ENCODE data around the gene MARCHF10.

Gene MARCHF10

DNA sequence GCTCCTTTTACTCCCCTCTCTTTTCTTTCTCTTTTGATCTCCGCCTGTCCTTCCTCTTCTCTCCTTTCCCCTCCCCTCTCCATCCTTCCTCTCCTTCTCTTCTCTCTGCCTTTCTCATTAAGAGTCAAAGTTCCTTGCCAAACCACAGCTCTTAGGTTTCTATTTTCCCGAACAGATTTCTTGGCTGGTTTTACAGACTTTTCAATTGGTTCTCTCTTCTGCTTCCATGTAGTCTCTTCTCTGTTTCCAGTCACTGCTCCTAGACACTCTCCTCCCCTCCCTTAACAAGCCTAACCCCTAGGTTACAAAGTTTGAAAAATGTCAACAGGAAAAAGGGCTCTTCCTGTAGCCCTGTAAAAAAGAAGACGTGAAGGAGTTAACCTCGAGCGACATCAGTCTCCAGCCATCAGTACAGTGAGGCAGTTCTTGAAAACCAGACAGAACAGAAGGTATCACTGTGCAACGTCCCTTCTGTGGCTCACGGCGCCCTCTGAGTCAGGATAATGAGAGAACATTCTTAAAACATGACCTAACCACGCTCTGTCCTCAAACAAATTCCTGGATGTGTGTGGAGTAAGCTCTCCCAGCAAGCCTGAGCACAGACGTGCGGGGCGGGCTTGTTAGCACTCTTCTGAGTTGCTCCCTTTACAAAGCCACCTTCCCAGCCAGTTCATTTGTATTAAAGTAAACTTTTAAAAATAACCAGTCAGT, 11.6 kb upstream of the MARCHF10 start:
- peak; percentile 90 for DNase-seq (ENCODE audit: low read depth)
- peak overlapping the region; percentile 14 for H3K4me3 ChIP-seq (ENCODE audit: control insufficient read depth, low read depth, low read length)
- TF ChIP-seq, protein P1, sequence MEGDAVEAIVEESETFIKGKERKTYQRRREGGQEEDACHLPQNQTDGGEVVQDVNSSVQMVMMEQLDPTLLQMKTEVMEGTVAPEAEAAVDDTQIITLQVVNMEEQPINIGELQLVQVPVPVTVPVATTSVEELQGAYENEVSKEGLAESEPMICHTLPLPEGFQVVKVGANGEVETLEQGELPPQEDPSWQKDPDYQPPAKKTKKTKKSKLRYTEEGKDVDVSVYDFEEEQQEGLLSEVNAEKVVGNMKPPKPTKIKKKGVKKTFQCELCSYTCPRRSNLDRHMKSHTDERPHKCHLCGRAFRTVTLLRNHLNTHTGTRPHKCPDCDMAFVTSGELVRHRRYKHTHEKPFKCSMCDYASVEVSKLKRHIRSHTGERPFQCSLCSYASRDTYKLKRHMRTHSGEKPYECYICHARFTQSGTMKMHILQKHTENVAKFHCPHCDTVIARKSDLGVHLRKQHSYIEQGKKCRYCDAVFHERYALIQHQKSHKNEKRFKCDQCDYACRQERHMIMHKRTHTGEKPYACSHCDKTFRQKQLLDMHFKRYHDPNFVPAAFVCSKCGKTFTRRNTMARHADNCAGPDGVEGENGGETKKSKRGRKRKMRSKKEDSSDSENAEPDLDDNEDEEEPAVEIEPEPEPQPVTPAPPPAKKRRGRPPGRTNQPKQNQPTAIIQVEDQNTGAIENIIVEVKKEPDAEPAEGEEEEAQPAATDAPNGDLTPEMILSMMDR (IDR thresholded peaks at IDR 0.05; ENCODE audit: control insufficient read depth, insufficient read depth, low read depth, low read length, missing control alignments): no peak

DNA sequence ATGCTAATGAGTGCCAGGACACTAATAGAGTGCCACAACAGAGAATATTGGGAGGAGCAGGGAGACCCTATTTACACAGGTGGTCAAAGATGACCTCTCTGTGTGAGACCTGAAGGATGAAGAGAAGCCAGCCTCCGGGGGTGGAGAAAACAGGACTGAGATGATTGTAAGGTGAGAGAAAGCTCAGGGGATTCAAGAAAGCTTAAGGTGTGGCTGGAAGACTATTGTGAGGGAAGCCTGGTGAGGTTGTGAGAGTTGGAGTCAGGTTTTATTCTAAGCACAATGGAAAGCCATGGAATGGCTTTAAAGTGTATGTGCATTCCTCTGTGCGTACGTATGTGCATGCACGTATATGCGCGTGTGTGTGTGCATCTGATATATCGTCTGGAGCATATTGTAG, 10.4 kb upstream of the MARCHF10 start:
- TF ChIP-seq, protein P1 (IDR thresholded peaks at IDR 0.05; ENCODE audit: control insufficient read depth, insufficient read depth, low read depth, low read length, missing control alignments): no peak
- no peak for DNase-seq (ENCODE audit: low read depth)
- H3K4me3 ChIP-seq (ENCODE audit: control insufficient read depth, low read depth, low read length): no peak overlapping the region

DNA sequence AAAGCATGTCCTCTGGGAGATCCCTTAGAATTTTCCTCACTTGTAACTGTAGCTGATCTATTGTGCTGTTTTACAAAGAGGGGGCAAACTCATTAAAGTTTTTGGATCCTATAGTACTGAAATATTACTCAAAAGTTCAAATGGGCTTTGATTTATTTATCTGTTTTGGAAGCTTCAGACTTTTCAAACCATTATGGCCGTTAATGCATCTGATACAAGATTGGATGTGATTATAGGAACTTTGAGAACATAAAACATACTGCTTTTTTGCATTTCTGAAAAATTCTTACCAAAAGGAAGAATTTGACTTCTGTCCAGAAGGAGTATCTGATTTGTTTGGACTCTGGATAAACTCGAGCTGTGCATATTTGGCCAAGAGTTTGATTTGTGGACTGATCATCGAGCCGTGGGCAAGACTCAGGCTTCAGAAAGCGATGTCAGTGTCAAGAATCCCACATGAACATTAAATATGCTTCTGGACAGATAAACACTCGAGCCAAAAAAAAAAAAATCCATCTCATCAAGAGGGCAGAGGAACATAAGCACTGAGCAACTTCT, 8.2 kb upstream of the MARCHF10 start:
- TF ChIP-seq, protein P1 (IDR thresholded peaks at IDR 0.05; ENCODE audit: control insufficient read depth, insufficient read depth, low read depth, low read length, missing control alignments): no peak

DNA sequence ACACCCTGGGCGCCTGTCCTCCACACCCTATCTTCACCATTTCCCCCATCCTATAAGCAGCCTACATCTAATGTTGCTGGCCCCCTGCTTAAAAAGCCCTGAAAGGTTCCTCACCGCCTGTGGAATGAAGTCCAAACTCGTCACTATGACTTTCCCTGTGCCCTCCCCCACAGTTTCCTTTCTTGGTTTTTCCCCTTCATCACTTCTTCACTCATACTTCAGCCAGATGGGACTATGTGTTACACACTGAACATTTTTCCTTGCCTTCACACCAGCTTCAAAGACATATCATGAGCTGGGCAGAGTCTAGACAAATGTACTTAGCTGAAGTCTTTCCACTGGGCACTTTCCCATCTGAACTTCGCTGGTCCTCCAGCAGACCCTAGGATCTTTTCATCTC, 1.5 kb upstream of the MARCHF10 start:
- H3K4me3 ChIP-seq (ENCODE audit: control insufficient read depth, low read depth, low read length): no peak overlapping the region
- no peak for DNase-seq (ENCODE audit: low read depth)
- TF ChIP-seq, protein P1 (IDR thresholded peaks at IDR 0.05; ENCODE audit: control insufficient read depth, insufficient read depth, low read depth, low read length, missing control alignments): no peak

More for the DNA sequence above, 8.2 kb upstream of the MARCHF10 start:
- no peak for DNase-seq (ENCODE audit: low read depth)
- H3K4me3 ChIP-seq (ENCODE audit: control insufficient read depth, low read depth, low read length): no peak overlapping the region

DNA sequence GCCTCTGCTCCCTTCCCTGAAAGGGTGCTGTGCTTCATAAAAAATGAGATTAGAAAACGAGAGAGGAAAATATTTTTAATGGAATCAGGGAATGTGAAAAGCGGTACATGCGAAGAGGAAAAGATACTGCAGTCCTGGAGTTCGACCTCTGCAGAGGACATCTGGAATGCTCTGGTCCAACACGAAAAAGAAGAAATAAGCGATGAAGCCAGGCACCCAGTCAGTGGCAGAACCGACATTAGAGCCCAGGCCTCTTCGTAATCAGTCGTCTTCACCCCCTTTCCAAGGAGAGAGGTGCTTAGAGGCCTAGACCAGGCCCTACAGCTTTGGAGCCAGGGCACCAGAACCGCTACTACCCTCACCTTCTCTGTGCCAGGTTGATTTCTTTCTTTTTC, 459 bp upstream of the MARCHF10 start:
- no peak overlapping the region for H3K4me3 ChIP-seq (ENCODE audit: control insufficient read depth, low read depth, low read length)
- TF ChIP-seq, protein P1 (IDR thresholded peaks at IDR 0.05; ENCODE audit: control insufficient read depth, insufficient read depth, low read depth, low read length, missing control alignments): no peak
- no peak for DNase-seq (ENCODE audit: low read depth)

DNA sequence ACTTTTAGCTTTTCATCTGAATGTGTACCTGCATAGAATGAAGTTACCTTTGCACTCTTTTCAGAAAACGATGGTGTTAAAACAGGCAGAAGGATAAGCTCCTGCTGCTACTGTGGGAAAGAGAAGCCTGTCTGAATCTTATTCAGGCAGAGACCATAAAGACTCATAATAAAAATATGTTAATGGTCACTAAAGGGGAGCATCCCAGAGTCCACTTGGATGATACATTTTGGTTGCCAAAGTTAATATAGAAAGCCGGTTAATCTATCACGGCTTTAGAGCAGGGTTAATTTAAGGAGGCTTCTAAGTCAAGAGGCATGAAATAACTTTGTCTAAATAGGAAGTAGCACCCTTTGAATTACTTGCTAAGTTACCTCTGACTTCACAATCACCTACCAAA, 2.9 kb downstream of the MARCHF10 start:
- TF ChIP-seq, protein P1 (IDR thresholded peaks at IDR 0.05; ENCODE audit: control insufficient read depth, insufficient read depth, low read depth, low read length, missing control alignments): no peak
- no peak for DNase-seq (ENCODE audit: low read depth)
- no peak overlapping the region for H3K4me3 ChIP-seq (ENCODE audit: control insufficient read depth, low read depth, low read length)
